GM15510 (cell line): Measurements from ENCODE around the gene TIPARP.

ENCODE experiments used
- POLR2A ChIP-seq: IDR thresholded peaks from 3 replicates; pipeline ENCODE4 v1.6.1; 2011; ENCODE audit warnings: borderline replicate concordance; ENCODE audit not compliant: insufficient read length; ENCODE audit errors: extremely low read depth

Gene TIPARP

DNA sequence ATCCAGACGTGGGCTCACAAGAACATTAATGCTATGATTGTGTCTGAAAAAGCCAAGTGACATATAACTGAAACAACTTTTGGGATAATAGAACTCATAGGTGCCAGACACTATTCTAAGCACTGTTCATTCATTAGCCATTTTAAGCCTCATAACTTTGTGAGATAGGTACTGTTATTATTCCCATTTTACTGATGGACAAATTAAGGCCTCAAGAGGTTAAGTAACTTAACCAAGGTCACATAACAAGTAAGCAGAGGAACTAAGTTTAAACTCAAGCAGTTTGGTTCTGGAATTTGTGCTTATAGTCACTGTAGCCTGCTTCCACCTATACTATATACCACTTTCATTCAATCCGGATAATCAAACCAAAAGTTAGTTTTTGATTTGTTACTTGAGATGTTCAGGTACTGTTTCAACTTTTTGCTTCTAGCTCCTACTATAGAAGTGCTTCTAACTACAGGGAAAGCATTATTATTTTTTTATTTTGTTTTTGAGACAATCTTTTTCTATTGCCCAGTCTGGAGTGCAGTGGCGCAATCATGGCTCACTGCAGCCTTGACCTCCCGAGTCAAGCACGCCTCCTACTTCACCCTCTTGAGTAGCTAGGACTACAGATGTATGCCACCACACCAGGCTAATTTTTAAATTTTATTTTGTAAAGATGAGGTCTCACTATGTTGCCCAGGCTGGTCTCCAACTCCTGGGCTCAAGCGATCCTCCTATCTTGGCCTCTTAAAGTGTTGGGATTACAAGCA is 41.9 kb downstream of the TIPARP start:
- TF ChIP-seq POLR2A, result no peak

DNA sequence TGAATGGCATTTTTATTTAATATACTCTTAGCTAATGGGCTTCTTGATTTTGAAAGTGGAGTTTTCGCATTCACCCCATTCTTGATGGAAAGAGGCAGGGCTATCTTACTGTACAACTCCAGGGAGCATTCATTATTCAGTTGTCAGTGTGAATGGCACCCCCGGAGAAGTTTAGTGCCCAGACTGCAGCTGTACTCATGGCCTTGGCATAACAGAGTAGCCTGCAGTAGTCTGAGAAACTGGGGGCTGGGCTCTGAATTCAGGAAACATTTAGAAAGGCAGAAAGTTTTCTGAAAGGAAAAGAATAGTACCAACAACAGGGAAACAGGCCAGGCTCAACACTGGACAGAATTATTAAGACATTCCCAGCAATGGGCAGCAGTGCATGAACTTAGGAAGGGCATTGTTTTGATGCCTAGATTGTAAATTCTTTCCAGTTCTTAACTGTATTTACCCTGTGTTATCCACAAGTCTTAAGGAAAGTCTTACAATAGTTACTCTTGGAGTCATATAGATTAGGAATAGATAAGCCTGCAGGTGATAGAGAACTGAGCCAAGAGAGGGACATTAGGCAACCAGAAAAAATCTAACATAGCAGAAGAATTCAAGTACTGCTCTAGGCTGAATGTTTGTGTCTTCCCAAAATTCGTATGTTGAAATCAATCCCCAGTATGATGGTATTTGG is 44.4 kb downstream of the TIPARP start:
- no peak for TF ChIP-seq POLR2A

DNA sequence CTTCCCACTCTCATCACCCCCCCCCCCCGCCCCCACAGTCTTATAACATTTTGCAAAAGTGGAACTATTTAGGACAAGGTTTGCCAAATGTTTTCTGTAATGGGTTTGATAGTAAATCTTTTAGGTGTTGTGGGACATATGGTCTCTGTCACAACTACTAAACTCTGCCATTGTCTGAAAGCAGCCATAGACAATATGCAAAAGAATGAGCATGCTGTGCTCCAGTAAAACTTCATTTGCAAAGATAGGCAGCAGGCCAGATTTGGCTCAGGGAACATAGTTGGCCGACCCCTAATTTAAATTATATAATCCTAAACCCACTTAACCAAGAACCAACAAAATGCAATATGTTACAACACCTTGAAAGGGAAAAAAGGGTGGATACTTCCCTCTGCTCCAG is 46.4 kb downstream of the TIPARP start:
- TF ChIP-seq POLR2A, result no peak

DNA sequence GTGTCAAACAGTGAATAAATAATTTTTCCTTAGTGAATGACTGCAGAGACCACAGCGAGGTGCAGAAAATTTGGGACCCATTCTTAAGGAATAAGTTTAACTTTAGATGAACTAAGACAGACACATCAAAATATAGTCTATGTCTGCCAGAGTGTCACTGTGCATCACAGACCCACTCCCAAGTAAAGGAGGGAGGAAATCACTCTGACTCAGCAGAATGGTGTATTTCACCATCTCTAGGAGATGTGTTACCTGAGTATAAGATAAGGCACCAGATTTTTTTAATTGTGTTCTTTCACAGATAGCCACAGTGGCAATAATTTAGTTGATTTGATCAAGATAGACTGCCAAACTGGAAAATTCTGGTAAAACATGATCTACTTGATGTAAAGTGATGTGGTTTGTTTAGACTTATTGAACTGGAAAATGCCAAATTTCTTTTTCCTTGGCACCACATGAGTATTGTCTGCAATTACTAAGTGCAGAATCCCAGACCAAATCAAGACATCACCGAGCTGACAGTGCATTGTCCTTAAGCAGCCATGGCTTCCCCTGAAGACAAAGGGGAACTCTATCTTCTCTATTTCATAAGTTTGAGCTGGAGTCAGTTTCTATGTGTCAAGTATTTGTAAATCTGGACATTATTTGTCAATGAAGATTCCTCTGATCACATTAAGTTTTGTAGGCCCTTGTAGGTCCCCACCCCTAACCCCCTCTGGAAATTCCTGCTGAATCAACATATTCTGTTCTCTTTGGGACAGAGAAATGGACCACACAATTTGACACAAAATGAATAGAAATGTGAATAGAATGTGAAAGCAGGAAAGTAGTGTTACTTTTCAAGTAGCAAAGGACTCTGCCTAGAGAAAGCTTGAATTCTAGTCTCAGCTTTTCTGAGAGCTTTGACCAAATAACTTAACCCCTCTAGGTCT is 47.6 kb downstream of the TIPARP start:
- TF ChIP-seq POLR2A, result no peak

DNA sequence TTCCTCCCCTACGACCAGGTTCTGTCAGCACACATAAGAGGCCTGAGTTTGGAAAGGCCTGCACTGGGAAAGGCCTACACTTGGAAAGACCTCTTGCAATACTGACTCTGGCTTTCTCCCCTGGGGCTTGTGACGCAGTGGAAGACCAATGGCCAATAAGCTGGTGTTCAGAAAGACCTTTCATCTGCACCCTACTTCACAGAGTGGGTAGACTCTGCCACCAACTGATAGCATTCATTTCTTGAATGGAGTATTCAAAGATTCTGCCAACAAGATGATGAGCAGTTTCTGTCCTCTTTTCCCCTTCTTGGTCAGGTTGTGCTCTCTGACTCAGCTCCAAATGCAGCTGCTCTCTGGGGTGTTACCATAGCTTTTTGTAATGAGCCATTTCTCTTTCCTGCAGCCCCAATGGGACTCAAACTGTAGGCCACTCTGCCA is 48.8 kb downstream of the TIPARP start:
- no peak for TF ChIP-seq POLR2A

DNA sequence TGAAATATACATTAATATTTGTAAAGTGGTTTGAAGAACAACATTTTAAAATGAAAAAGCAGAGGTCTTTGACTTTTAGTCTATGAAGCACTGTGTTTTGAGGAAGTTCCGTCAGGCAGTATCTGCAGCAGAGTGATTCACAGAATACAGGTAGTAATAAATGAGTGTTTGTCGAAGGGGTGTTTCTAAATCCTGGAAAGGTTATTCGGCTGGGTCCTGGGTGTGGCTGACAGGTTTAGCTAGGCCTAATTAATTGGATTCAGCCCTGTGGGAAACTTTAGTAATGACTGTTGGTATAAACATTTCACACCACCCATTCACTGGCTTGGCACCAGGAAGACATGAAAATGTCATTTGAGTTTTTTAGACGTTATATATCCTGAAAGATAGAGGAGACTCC is 51.3 kb downstream of the TIPARP start:
- TF ChIP-seq POLR2A, result no peak

DNA sequence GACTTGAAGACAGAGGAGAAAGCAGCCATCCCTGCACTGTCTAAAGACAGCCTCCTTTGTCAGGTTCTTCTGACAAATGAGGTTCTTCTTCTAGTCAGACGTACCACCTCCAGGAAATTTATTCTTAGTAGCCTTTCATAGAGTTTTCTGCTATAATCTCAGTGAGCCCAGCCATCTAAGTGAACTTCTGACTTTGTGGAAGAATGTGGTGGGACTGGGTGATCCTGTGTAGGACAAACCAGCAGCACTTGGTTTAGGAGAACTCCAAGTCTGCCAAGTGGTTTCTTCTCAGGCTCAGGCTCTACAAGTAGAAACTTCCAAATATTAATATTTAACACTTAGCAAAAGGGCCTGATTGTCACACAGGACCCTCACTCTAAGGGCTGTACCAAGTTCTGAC is 52.1 kb downstream of the TIPARP start:
- TF ChIP-seq POLR2A, result no peak

DNA sequence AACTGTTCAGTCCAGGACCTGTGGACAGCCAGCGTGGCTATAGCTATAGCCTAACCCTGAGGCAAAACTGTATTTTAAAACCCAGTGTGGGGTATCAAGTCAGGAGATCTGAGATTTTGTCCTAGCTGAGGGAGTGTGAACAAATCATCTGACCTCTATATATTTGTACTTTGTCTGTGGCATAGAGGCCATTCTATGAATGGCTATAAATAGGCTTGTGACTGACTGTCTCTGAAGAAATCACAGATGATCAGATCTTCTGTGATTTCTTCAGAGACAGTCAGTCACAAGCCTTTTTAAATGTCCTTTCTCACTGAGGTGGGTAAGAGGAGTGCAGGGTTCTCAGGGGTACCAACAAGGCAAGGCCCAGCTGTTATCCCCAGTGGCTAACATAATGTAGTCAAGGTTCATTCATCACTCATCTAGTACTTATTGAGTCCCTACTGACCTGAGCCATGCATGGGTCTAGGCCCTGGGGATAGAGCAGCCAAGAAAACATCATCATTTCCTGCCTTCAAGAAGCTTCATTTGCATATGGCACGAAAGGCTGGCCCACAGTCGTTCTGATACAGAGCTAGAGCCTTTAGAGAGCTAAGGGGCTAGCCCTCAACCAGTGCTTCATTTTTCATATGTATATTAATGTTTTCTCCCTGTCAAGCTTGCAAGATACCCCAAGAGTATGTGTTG is 53.3 kb downstream of the TIPARP start:
- no peak for TF ChIP-seq POLR2A

DNA sequence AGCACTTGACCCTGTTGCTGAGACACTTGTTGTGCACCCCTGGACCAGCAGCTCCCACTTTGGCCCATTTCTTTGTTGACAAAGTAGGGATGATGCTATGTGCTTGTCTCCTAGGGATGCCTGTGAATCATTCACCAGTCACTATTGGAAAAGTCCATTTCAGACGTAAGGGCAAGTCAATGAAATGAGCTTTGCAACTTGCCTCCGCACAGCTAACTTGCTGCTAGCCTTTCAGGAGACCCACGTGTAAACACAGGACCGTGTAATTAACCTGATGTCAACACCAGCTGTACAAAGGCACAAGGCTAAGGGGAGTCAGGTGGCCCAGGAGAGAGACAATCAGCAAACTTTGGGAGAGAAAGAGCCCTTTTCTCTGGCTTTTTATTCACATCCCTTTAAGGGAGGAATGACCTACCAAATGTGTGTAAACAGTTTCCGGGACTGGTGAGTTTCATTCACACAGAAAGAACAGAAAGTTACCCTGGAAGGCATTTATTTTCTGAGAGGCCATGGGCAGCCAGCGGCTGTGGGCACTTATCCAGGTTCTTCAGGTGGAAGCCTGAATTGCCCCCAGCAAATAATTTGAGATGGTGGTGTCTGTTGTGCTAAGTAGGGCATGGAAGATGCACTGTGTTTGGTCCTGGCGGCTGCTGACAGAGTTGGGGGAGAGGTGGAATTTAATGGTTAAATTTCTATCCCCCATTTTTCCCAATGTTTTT is 54.0 kb downstream of the TIPARP start:
- no peak for TF ChIP-seq POLR2A

DNA sequence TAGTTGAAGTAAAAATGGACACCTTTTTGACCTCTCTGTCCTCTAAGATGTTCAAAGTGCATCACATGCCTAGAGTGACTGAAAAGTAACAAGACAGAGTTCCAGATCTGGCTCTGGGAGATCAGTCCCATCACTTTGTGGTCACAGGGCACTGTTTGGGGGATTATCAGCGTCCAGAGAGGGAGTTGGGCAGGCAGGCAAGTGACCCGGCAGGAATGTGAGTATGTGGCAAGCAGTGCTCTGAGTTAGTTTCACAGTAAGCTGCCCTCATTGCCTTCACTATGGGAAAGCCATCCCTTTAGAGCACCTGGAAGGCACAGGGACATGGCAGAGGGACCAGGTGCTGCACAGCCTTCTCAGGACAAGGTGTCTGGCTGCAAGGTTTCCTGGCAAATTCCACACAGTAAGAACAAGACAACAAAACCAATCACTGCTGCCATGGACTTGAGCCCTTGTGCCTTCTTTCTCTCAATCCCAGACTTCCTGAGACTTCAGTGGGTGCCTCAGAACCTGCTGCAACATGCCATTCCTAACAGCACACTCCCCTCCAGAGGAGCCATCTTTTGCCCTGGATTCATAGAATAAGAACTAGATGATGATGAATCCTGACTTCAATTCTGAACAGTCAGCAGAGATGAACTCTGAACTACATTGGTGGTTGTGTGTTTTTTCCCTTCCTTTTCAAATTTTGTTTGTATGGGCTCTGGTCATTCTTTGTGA is 55.2 kb downstream of the TIPARP start:
- no peak for TF ChIP-seq POLR2A

DNA sequence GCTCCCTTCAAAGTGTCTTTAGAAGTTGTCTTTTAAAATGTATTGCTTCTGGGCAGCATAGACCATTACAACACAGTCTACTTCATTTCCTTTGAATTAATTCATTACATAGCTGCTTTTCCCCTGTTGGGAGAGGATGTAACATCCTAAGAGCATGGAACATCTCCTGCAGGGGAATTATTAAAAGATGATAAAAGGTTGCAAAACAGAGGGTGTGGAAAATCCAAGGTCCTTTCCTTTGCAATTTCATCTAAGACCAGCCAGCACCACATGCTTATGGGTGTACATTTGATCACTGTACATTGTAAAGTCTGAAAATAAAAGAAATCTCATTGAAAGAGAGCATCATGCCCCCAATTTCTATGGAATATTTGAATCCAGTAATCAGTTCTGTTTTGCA is 57.4 kb downstream of the TIPARP start:
- no peak for TF ChIP-seq POLR2A

DNA sequence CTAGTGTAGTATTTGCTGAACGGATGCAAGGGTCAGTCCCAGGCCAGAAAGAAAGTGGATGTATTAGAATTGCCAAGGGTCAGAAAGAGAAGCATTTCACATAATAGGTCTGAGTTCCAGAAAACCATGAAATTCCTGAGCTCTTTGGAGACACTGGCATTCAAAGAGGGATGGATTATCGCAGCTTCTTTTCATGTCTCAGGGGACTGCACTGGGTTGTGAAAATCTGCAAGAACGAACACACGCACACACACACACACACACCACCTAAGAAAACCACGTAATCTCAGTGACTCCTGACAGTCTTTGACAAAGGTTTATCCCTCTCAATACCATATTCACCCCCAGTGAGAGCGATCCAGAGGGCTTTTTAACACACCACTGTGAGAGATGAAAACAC is 57.9 kb downstream of the TIPARP start:
- no peak for TF ChIP-seq POLR2A

DNA sequence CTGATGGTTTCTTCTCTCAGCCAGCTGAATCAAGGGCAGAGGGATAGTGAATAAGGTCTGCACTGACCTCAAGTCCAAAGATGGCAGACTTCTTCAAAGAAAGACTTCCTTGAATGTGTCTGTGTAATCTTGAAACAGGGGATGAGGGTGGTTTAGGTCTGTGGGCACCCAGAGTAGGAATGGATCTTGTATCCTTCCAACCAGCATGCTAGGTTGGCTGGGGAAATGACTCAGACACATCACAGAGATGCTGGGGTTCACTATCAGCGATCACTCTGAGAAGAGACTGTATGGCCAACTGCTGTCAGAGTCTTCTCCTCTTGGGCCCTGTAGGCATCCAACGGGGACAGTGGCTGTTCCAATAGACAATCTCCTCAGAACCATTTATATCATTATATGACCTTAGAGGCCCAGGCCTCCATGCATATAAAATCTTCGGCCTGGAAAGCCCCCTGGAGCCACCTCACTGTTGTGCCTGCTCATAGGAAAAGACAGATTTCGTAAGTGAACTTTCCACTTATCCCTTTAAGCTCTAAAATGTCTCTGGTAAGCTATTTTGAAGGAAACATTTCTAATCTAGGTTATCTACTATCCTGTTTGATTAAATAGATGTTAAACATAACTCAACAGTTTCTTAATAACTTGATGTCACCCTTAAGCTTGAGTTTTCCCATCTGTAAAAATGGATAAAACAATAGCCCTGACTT is 58.5 kb downstream of the TIPARP start:
- TF ChIP-seq POLR2A, result no peak
